Limb (tissue), 2 donors: ENCODE data around the gene EHD1.

ENCODE experiments used
- DNase-seq, 2 donors: peaks; one replicate each; pipeline ENCODE4 v3.0.0-alpha.2; 2016; ENCODE audit errors: extremely low spot score in 2 of 2

The EHD1 gene

GRCh38 chr11:64891215-64891848 lies 12.9 kb upstream of the EHD1 start:
- DNase-seq, result no peak

GRCh38 chr11:64890522-64890939 lies 12.1 kb upstream of the EHD1 start:
- no peak for DNase-seq

GRCh38 chr11:64888729-64889511 lies 10.5 kb upstream of the EHD1 start:
- DNase-seq, result no peak

- no peak for DNase-seq
Observed at GRCh38 chr11:64888406-64888728, 9.9 kb upstream of the EHD1 start.

GRCh38 chr11:64887757-64888405 lies 9.5 kb upstream of the EHD1 start:
- DNase-seq, result peak; percentile 67 to 91

GRCh38 chr11:64887234-64887756 lies 8.9 kb upstream of the EHD1 start:
- DNase-seq, result no peak

GRCh38 chr11:64885367-64886286 lies 7.2 kb upstream of the EHD1 start:
- no peak for DNase-seq

GRCh38 chr11:64884019-64884418 lies 5.6 kb upstream of the EHD1 start:
- DNase-seq, result no peak

GRCh38 chr11:64883575-64883974 lies 5.2 kb upstream of the EHD1 start:
- DNase-seq, result no peak

GRCh38 chr11:64882243-64882642 lies 3.8 kb upstream of the EHD1 start:
- no peak for DNase-seq

- no peak for DNase-seq
Observed at GRCh38 chr11:64881476-64881875, 3.1 kb upstream of the EHD1 start.

GRCh38 chr11:64880240-64881001 lies 2.0 kb upstream of the EHD1 start:
- no peak for DNase-seq

GRCh38 chr11:64879244-64879900 lies 951 bp upstream of the EHD1 start:
- no peak for DNase-seq

GRCh38 chr11:64878223-64878493 lies 263 bp downstream of the EHD1 start:
- no peak for DNase-seq

- DNase-seq, result peak in 1 of 2 donors; percentile 59
Observed at GRCh38 chr11:64877390-64878222, 815 bp downstream of the EHD1 start.

GRCh38 chr11:64876835-64877341 lies 1.5 kb downstream of the EHD1 start:
- no peak for DNase-seq

GRCh38 chr11:64876229-64876750 lies 2.1 kb downstream of the EHD1 start:
- no peak for DNase-seq

GRCh38 chr11:64875369-64876228 lies 2.8 kb downstream of the EHD1 start:
- DNase-seq, result no peak
